MV-4-11 (cell line): ENCODE results near the gene STEAP3.

Experiments
- DNase-seq: peaks from one replicate; lab custom pipeline; 2025; lab: John Stamatoyannopoulos, UW

The STEAP3 gene

DNA sequence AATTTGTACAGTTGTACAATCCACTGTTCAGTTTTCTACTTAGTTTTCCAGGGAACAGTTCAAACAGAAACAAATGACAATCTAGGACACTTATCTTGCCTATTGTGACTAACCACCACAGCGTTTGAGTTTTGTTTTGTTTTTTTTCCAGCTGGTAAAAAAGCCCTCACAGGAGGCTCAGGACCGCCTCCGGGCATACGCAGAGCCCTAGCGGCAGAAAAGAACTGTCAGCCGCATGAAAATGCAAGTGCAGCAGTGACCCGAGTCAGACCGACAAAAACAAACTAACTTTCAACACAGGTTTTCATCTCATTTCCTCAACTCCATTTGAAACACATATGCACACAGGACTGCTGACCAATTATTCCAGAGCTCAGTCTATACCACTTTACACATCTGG lies 68.6 kb downstream of the STEAP3 start:
- DNase-seq = no peak

DNA sequence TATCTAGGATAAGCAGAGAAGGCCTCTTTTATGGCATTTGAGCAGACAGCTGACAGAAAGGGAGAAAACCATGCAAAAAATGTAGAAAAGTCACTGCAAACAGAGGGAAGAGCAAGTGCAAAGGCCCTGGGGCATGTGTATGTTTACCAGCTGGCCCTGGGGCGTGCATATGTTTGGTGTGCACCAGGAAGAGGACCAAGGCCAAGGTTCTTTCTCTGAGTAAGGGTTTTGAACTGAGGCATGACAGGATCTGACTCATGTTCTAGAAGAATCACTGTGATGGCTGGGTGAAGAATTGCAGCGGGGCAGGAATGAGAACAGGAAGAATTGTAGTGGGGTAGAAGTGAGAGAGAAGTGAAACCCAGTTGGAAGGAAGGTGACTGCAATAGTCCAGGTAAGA lies 69.6 kb downstream of the STEAP3 start:
- no peak for DNase-seq

DNA sequence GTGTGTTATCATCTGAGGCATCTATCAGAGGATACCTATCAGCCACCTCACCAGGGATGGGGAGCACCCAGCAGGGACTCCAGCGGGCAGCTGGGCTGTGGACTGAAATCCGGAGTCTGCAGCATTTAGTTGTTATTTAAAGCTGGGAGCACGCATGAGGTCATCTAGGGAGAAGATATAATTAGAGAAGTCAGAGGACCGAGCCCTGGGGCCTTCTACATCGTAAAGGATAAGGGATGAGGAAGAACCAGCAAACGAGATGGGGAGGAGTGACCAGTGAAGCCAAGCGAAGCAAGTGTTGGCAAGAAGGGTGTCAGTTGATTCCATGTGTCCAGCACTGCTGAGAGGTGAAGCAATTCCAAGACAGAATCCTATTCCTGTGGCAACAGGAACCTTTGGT lies 70.3 kb downstream of the STEAP3 start:
- DNase-seq = no peak

DNA sequence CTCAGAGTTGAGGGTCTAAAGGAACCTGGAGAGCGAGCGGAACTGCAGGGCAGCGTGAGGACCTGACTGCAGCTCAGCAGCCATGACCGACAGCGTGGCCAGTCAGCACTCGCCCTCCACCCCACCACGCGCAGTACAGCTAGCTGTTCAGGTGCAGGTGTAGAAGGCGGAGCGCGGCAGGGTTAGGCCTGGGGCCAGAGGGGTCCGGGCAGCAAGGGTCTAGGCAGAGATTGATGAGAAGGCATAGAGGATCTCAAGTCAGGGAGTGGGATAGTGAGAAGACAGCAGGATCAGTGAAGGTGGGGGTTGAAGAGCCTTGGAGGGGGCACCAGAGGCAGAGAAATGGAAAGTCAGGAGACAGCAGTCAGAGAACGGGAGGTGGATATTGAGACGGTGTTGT lies 71.0 kb downstream of the STEAP3 start:
- DNase-seq = no peak

DNA sequence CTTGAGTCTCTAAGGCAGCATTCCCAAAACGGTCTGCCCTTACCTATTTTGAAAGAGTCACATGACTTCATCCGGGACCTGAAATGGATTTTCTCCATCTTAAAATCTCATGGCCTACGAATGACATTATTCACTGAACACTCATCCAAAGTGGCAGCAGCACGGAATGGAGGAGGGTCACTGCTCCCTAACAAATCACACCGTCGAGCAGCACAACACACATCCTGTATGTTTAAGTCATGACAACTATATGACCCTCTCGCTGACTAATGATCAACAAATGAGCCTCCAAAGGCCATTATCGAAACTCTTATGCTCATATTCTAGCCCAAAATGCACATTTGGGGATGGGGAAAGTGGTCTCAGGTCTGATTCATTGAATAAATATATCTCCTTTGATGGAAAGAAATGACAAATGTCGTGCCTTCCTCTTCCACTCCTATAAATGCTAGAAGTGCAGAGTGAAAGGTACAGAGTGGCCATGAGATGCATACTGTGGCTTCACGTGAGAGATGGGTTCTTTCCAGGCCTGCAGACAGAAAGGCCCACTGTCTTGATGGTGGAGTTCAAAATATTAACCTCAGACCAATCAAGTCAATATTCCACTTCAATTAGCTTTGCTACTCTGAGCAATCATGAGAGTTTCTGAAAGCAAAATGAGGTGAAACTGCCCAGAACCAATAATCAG lies 72.2 kb downstream of the STEAP3 start:
- DNase-seq = no peak

DNA sequence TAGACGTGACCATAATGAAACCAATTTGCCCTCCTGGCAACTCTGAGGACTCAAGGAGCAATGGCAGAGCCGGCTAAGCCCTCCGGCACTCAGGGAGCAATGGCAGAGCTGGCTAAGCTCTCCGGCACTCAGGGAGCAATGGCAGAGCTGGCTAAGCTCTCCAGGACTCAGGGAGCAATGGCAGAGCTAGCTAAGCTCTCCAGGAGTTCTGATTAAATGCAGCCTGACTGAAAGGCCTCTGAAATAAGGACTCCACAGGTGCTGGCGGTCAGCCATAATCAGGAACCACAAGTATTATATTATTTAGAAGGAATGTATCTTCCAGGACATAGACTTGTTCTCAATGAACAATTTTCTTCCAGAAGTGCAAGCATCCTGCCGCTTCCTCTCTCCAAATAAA lies 77.8 kb downstream of the STEAP3 start:
- no peak for DNase-seq

DNA sequence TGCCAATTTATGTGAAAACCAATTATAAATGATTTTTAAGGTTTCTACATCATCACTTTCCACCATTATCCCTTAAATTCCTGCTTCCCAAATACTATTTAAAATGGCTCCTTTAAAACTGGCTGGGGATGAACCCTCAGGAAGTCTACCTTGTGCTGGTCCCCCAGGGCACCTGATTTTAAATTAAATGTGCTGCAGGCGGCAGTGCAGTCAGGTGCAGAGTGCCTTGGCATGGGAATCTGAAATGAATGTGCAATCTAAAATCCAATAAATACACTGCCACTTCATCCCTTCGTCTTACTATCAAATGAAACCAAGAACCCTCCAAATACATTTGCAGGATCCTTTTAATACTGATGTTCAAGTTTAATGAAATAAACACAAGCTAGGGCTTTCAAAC lies 81.2 kb downstream of the STEAP3 start:
- no peak for DNase-seq

DNA sequence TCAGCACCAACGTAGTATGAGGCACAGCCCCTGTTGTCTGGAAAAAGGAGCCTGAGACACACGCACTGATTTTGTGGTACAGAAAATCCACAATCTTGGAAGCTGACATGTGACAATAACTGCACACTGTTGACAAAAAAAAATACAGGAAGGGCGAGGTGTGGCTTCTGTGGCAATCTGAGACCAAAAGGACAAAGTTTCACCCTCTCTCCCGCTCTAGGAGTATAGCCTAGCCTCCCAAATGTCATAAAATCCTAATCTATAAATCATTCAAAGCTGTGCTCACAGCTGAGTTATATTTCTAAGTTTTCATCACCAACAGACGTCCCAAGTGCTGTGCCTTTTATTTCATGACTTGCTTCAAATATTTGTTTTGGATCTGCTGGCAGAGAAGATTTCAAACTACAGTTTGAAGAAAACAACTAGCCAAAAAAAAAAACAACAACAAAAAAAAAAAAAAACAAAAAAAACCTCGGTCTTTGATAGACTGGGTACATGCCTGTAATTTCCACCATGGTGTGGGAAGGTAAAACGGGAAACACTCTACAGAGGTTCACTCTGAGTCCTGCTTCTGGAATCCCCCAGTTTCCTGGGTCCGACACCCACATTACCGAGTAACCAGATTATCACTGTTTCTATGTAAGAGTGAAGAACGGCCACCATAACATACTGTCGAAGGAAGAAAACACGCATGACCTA lies 82.0 kb downstream of the STEAP3 start:
- DNase-seq = no peak

DNA sequence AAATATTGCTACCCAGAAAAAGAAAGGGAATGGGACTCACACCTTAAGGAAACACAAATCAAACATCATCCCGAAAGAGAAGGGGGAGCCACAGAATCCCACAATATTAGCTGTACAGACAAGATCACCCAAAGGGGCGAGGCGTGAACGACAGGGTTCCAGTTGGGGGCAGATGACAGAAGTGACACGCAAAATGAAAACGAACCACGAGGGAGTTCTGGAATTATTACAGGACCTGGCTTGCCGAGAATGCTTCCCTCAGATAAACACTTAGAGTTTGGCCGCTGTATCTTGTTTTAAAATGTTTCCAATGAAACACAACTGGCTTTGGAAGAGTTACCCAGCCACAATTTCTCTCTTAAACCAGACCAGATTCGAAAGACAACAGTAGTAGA lies 82.6 kb downstream of the STEAP3 start:
- no peak for DNase-seq

DNA sequence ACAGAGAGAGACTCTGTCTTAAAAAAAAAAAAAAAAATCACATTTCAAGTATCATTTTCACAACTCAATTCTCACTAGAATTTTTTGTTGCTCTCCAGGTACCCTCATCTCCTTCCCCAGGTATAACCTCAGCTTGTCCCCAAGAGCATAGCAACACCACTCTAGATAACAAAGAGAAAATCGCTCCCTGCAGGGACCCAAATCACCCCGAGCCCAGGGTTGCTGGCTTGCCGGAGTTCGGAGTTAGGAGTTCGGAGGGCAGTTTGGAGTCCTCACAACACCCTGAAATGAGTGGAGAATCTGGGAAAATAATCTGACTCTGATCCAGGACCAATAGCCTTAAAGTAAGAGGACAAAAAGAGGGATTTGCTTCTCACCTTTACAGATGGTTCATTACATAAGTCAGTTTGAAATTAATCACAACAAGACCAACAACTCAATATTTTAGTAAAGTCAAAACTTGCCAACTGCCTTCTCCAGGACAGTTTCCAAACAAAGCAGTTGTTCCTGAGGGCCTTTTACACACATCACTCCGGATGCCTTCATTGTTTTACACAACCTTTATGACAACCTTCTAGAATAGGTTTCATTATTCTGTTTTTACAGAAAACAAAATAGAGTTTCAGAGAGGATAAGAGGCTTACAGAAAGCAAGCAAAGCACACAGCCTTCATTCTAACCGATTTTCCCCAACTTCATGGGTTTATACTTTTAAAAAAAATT lies 83.9 kb downstream of the STEAP3 start:
- DNase-seq = no peak

DNA sequence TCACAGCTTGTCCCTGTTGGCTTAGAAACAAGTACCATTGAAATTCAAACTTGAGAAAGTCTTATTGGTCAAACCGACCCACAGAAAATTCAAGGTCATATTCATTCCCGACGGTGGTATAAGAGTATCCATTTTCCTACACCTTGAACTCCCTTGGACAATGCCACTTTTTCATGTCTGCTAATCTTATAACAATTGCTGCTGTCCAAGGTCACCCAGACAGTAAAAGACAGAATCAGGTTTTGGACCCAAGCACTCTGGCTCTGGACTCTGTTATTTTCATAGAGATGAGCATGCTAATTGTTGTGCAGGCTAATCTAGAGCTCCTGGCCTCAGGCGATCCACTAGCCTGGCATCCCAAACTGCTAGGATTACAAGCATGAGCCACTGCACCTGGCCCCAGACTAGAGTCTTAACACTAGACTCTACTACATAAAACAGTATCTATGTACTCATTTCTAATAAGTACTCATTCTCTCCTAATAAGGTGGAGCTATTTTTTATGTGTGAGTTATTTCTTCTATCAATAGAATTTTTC lies 85.2 kb downstream of the STEAP3 start:
- no peak for DNase-seq

DNA sequence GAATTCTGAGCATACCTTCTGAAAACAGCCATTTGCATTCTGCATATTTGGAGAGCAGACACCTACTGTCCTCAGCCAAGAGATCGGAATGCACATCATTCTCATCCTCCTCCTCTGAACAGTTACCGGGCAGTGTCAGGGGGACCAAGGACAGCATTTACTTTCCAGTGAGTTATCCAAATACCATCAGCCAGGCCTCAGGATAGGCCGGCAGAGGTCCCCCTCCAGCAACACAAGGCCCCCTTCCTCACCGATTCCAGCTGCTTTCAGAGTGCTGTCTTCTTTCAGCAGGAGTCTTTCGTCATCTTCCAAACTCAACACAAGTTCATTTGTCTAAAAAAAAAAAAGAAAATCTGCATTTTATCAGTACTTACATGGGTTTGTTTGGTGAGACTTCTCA lies 87.7 kb downstream of the STEAP3 start:
- no peak for DNase-seq

DNA sequence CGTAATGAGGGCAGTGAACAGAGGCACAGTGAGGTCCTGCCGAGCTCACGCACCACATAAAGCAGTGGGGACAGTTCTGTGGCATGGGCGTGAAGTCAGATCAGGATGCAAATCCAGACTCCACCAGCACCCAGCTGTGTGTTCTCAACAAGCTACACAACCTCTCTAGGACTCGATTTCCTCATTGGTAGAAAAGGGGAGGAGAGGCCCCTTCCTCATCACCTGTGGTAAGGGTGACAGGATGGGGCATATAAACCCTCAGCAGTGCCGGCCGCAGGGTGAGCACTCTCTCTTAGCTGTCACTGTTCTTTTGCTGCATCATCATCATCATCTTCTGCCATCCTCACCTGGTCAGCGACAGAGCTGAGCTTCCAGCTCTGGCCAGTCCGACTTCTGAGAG lies 88.2 kb downstream of the STEAP3 start:
- no peak for DNase-seq
